Parathyroid adenoma (tissue), 2 donors: ENCODE measurements around the gene ARMH1.

Experiments
- H2AFZ ChIP-seq: fragments of 300-600 bp; sonication (generic); one replicate; pipeline ENCODE4 v1.7.0; 2017; ENCODE audit warnings: antibody characterized with exemption, mild to moderate bottlenecking
- H3K27ac ChIP-seq: fragments of 300-600 bp; sonication (generic); one replicate; pipeline ENCODE4 v1.7.0; 2017
- H3K27me3 ChIP-seq: fragments of 300-600 bp; sonication (generic); one replicate; pipeline ENCODE4 v1.7.0; 2017; ENCODE audit warnings: low read length; ENCODE audit not compliant: control insufficient read depth, insufficient read depth
- H3K36me3 ChIP-seq: fragments of 300-600 bp; sonication (generic); one replicate; pipeline ENCODE4 v1.7.0; 2017; ENCODE audit warnings: low read length; ENCODE audit not compliant: control insufficient read depth, insufficient read depth
- H3K4me1 ChIP-seq: fragments of 300-600 bp; sonication (generic); one replicate; pipeline ENCODE4 v1.7.0; 2017; ENCODE audit warnings: control low read depth
- H3K4me2 ChIP-seq: fragments of 300-600 bp; sonication (generic); one replicate; pipeline ENCODE4 v1.7.0; 2017; ENCODE audit warnings: low read length
- H3K4me3 ChIP-seq: fragments of 300-600 bp; sonication (generic); one replicate; pipeline ENCODE4 v1.7.0; 2017; ENCODE audit warnings: low read depth, low read length
- H3K79me2 ChIP-seq: fragments of 300-600 bp; sonication (generic); one replicate; pipeline ENCODE4 v1.7.0; 2017; ENCODE audit warnings: control low read depth
- H3K9ac ChIP-seq: fragments of 300-600 bp; sonication (generic); one replicate; pipeline ENCODE4 v1.7.0; 2017; ENCODE audit warnings: mild to moderate bottlenecking
- H3K9me3 ChIP-seq: fragments of 300-600 bp; sonication (generic); one replicate; pipeline ENCODE4 v1.7.0; 2017; ENCODE audit warnings: low read length; ENCODE audit not compliant: control insufficient read depth
- TF ChIP-seq, protein P1 (sequence below): fragments of 300-600 bp; sonication (generic); IDR thresholded peaks from one replicate; pipeline ENCODE4 v1.7.0; 2017; ENCODE audit warnings: antibody characterized with exemption, mild to moderate bottlenecking
- donor health status: primary hyperparathyroidism.

Gene ARMH1

DNA sequence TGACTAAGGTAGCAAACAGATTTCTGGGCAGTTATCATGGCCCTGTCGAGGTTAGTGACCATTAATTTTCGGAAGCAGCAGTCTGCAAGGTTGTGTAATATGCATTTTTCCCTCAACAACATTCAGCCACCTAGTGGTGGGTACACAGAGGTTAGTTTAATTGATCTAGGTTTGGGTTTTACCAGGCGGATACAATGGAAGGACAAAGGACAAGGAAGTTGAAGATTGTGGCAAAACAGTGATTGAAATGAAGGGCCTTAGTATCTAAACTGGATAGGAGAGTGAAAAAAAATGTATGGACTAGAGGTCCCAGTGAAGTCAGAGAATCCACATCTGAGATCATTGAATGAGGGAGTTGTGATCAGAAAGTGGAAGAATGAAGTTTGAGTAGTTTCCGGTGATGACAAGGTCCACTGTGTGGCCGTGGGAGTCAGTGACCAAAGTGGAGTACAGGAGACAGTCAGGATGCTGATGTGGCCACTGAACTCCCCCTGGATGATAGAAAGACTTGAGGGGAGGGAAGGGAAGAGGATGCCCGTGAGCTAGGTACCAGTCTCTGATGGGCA, 2.8 kb downstream of the ARMH1 start:
- Histone ChIP-seq H3K9ac (no peak overlapping the region), H3K4me2 (no peak overlapping the region), H3K4me3 (no peak overlapping the region), H2AFZ (no peak overlapping the region), H3K4me1 (no peaks in the 10 kb centered on the region), H3K79me2 (no peaks in the 10 kb centered on the region), H3K27ac (peak overlapping the region; percentile 27), H3K36me3 (no peaks in the 10 kb centered on the region), H3K9me3 (no peaks in the 10 kb centered on the region), H3K27me3 (no peaks in the 10 kb centered on the region)
- TF ChIP-seq, protein P1, sequence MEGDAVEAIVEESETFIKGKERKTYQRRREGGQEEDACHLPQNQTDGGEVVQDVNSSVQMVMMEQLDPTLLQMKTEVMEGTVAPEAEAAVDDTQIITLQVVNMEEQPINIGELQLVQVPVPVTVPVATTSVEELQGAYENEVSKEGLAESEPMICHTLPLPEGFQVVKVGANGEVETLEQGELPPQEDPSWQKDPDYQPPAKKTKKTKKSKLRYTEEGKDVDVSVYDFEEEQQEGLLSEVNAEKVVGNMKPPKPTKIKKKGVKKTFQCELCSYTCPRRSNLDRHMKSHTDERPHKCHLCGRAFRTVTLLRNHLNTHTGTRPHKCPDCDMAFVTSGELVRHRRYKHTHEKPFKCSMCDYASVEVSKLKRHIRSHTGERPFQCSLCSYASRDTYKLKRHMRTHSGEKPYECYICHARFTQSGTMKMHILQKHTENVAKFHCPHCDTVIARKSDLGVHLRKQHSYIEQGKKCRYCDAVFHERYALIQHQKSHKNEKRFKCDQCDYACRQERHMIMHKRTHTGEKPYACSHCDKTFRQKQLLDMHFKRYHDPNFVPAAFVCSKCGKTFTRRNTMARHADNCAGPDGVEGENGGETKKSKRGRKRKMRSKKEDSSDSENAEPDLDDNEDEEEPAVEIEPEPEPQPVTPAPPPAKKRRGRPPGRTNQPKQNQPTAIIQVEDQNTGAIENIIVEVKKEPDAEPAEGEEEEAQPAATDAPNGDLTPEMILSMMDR = no peak

DNA sequence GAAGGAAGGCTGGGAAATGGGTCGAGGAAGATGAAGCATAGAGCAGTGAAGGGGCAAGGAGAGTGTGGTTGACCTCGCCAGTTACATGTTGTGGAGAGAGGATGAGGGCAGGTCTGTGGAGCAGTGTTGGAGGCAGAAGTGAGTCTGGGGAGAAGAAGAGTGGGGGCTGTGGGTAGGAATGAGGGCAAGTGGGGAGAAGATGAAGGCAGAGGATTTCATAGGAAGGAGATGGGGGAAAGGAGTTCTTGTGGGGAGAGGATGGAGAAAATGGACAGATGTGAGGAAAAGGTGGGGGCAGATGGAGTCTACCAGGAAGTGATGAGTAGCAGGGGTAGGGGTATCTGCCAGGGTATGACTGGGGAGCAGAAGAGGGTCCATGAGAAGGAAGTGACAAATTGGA, 3.6 kb downstream of the ARMH1 start:
- H3K79me2 ChIP-seq = no peaks in the 10 kb centered on the region
- H3K36me3 ChIP-seq = no peaks in the 10 kb centered on the region
- H3K9ac ChIP-seq = no peak overlapping the region
- H3K4me3 ChIP-seq = no peak overlapping the region
- H2AFZ ChIP-seq = no peak overlapping the region
- TF ChIP-seq, protein P1 = no peak
- H3K4me1 ChIP-seq = no peaks in the 10 kb centered on the region
- no peak overlapping the region for H3K27ac ChIP-seq
- H3K27me3 ChIP-seq = no peaks in the 10 kb centered on the region
- no peak overlapping the region for H3K4me2 ChIP-seq
- no peaks in the 10 kb centered on the region for H3K9me3 ChIP-seq

GRCh38 chr1:44678626-44679025, 4.1 kb downstream of the ARMH1 start:
- Histone ChIP-seq H3K79me2 (no peaks in the 10 kb centered on the region), H3K4me2 (no peak overlapping the region), H3K4me1 (no peaks in the 10 kb centered on the region), H3K27ac (no peak overlapping the region), H2AFZ (no peak overlapping the region), H3K9ac (no peak overlapping the region), H3K9me3 (no peaks in the 10 kb centered on the region), H3K27me3 (no peaks in the 10 kb centered on the region), H3K4me3 (no peak overlapping the region), H3K36me3 (no peaks in the 10 kb centered on the region)
- TF ChIP-seq, protein P1 = no peak

- no peaks in the 10 kb centered on the region for H3K9me3 ChIP-seq
- H3K27me3 ChIP-seq = no peaks in the 10 kb centered on the region
- no peak overlapping the region for H3K4me3 ChIP-seq
- no peak overlapping the region for H3K9ac ChIP-seq
- H3K4me2 ChIP-seq = no peak overlapping the region
- no peak overlapping the region for H2AFZ ChIP-seq
- H3K4me1 ChIP-seq = no peaks in the 10 kb centered on the region
- H3K79me2 ChIP-seq = no peaks in the 10 kb centered on the region
- no peaks in the 10 kb centered on the region for H3K36me3 ChIP-seq
- TF ChIP-seq, protein P1 = no peak
- no peak overlapping the region for H3K27ac ChIP-seq
Observed at GRCh38 chr1:44679468-44679867, 5.0 kb downstream of the ARMH1 start.
